Neural cell (in vitro differentiated cells): ENCODE measurements around the gene CNTN4. TPM values are rescaled to one million over a fixed set of nuclear protein-coding genes. Genes with fewer than 3 reads are reported as not detected.

Experiments used
- H2AFZ ChIP-seq: fragments of 200-600, 300-800 bp; sonication (generic), shearing (Covaris generic); 2 replicates; pipeline ENCODE4 v1.6.0; 2014; ENCODE audit warnings: low read depth, mild to moderate bottlenecking, antibody characterized with exemption, low read length, moderate library complexity
- H3F3A ChIP-seq: fragments of 200-600 bp; shearing (Covaris generic); 2 replicates; pipeline ENCODE4 v1.6.1; 2016; ENCODE audit warnings: mild to moderate bottlenecking, moderate library complexity, mixed read lengths, antibody characterized with exemption, low read length; ENCODE audit not compliant: insufficient read depth, poor library complexity, severe bottlenecking
- H3K27ac ChIP-seq: fragments of 200-600, 300-800 bp; sonication (generic), shearing (Covaris generic); 2 replicates; pipeline ENCODE4 v1.5.1; 2014; ENCODE audit warnings: mild to moderate bottlenecking, low read length, moderate library complexity
- H3K27me3 ChIP-seq: fragments of 300-800, 200-600 bp; sonication (generic), shearing (Covaris generic); 2 replicates; pipeline ENCODE4 v1.6.0; 2014; ENCODE audit warnings: mild to moderate bottlenecking, low read depth, low read length, moderate library complexity; ENCODE audit not compliant: insufficient read depth
- H3K36me3 ChIP-seq: fragments of 300-800, 200-600 bp; sonication (generic), shearing (Covaris generic); 2 replicates; pipeline ENCODE4 v1.5.1; 2014; ENCODE audit warnings: mild to moderate bottlenecking, antibody characterized with exemption, low read length, moderate library complexity; ENCODE audit not compliant: insufficient read depth
- H3K4me2 ChIP-seq: fragments of 300-800, 200-600 bp; sonication (generic), shearing (Covaris generic); 2 replicates; pipeline ENCODE4 v1.6.0; 2014; ENCODE audit warnings: mild to moderate bottlenecking, low read length
- H3K4me3 ChIP-seq: fragments of 300-800, 200-600 bp; sonication (generic), shearing (Covaris generic); 2 replicates; pipeline ENCODE4 v1.5.1; 2014; ENCODE audit warnings: mild to moderate bottlenecking, low read length, moderate library complexity
- H3K79me2 ChIP-seq: fragments of 200-600 bp; shearing (Covaris generic); replicated peaks from 2 replicates; pipeline ENCODE4 v1.6.0; 2014; ENCODE audit warnings: mild to moderate bottlenecking, low read length, moderate library complexity; ENCODE audit not compliant: insufficient read depth
- H3K9ac ChIP-seq: fragments of 300-800, 200-600 bp; sonication (generic), shearing (Covaris generic); 2 replicates; pipeline ENCODE4 v1.6.1; 2016; ENCODE audit warnings: mild to moderate bottlenecking, low read length, mixed read lengths
- H3K9me2 ChIP-seq: fragments of 200-600 bp; shearing (Covaris generic); 2 replicates; pipeline ENCODE4 v1.6.1; 2016; ENCODE audit warnings: mild to moderate bottlenecking, low read length, mixed read lengths; ENCODE audit not compliant: insufficient read depth
- H3K9me3 ChIP-seq: fragments of 200-600, 300-800 bp; sonication (generic), shearing (Covaris generic); 2 replicates; pipeline ENCODE4 v1.6.1; 2016; ENCODE audit warnings: mild to moderate bottlenecking, mixed run types, low read length, moderate library complexity, mixed read lengths
- H4K20me1 ChIP-seq: fragments of 200-600 bp; shearing (Covaris generic); 2 replicates; pipeline ENCODE4 v1.6.1; 2016; ENCODE audit warnings: mild to moderate bottlenecking, mixed run types; ENCODE audit not compliant: insufficient read depth
- EP300 ChIP-seq: fragments of 450-650 bp; conservative IDR thresholded peaks from 2 replicates; pipeline ENCODE4 v1.6.1; 2014; ENCODE audit warnings: antibody characterized with exemption, mild to moderate bottlenecking, moderate library complexity; ENCODE audit not compliant: poor library complexity, severe bottlenecking
- EZH2 ChIP-seq: fragments of 200-600, 300-800 bp; shearing (Covaris generic), sonication (generic); IDR thresholded peaks from 2 replicates; pipeline ENCODE4 v1.6.1; 2014; ENCODE audit warnings: antibody characterized with exemption, low read length, borderline replicate concordance, mild to moderate bottlenecking; ENCODE audit not compliant: insufficient read depth, poor library complexity, severe bottlenecking
- MXI1 ChIP-seq: fragments of 450-650 bp; conservative IDR thresholded peaks from 2 replicates; pipeline ENCODE4 v1.6.1; 2014; ENCODE audit warnings: antibody characterized with exemption, mild to moderate bottlenecking; ENCODE audit not compliant: poor library complexity, severe bottlenecking
- POLR2AphosphoS5 ChIP-seq: IDR thresholded peaks from 2 replicates; pipeline ENCODE4 v1.6.1; 2012
- RAD21 ChIP-seq: fragments of 450-650 bp; conservative IDR thresholded peaks from 2 replicates; pipeline ENCODE4 v1.6.1; 2014; ENCODE audit warnings: antibody characterized with exemption, mild to moderate bottlenecking, moderate library complexity
- REST ChIP-seq: IDR thresholded peaks from 2 replicates; pipeline ENCODE4 v1.6.1; 2012; ENCODE audit warnings: borderline replicate concordance
- SMC3 ChIP-seq: fragments of 450-650 bp; conservative IDR thresholded peaks from 2 replicates; pipeline ENCODE4 v1.6.1; 2014; ENCODE audit warnings: antibody characterized with exemption, mild to moderate bottlenecking, moderate library complexity; ENCODE audit not compliant: poor library complexity
- TAF1 ChIP-seq: IDR thresholded peaks from 2 replicates; pipeline ENCODE4 v1.6.1; 2012; ENCODE audit warnings: low read depth
- polyA plus RNA-seq: library from polyadenylated mRNA; depleted of rRNA; stranded (reverse); fragments of >200 nt; gene quantifications from 2 replicates; pipeline ENCODE4 v1.2.3, GENCODE V29; 2014
- TF ChIP-seq, protein P1 (sequence below): fragments of 450-650 bp; IDR thresholded peaks from 2 replicates; pipeline ENCODE4 v1.5.1; 2014; ENCODE audit warnings: antibody characterized with exemption, mild to moderate bottlenecking, moderate library complexity; ENCODE audit not compliant: poor library complexity, severe bottlenecking

Gene CNTN4
- polyA plus RNA-seq, 1 donor from 2014 or later = 10.6 TPM

- TF ChIP-seq, protein P1, sequence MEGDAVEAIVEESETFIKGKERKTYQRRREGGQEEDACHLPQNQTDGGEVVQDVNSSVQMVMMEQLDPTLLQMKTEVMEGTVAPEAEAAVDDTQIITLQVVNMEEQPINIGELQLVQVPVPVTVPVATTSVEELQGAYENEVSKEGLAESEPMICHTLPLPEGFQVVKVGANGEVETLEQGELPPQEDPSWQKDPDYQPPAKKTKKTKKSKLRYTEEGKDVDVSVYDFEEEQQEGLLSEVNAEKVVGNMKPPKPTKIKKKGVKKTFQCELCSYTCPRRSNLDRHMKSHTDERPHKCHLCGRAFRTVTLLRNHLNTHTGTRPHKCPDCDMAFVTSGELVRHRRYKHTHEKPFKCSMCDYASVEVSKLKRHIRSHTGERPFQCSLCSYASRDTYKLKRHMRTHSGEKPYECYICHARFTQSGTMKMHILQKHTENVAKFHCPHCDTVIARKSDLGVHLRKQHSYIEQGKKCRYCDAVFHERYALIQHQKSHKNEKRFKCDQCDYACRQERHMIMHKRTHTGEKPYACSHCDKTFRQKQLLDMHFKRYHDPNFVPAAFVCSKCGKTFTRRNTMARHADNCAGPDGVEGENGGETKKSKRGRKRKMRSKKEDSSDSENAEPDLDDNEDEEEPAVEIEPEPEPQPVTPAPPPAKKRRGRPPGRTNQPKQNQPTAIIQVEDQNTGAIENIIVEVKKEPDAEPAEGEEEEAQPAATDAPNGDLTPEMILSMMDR = no peak
- TF ChIP-seq REST (no peak), EZH2 (no peak), RAD21 (no peak), MXI1 (no peak)
- Histone ChIP-seq H3K4me3 (no peak overlapping the region), H3F3A (no peaks in the 10 kb centered on the region)
Measured at GRCh38 chr3:2558796-2559195, 460.1 kb downstream of the CNTN4 start.

DNA sequence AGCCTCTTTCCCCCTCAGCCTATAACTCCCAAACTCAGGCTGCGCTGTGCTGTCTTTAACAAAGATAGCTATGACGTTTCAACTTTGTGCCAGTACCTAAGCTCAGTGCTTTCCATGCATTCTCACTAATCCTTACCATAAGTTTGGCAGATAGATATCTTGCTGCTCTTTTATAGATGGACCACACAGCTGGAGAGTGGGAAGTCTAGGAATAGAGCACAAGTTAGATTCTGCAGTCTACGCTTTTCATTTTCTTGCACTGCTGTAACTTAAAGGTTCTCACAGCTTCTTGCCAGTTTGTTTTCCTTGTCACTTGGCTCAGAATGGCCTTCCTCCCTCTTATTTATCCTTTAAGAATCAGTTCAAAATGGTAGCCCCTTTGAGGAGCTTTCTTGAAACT, 468.8 kb downstream of the CNTN4 start:
- Histone ChIP-seq H3K27me3 (no peaks in the 10 kb centered on the region), H3K9ac (no peak overlapping the region), H3K4me3 (no peak overlapping the region), H3K36me3 (no peaks in the 10 kb centered on the region), H3K4me2 (no peak overlapping the region), H3F3A (no peaks in the 10 kb centered on the region), H3K9me3 (no peaks in the 10 kb centered on the region), H2AFZ (no peak overlapping the region), H4K20me1 (no peaks in the 10 kb centered on the region), H3K27ac (no peak overlapping the region), H3K9me2 (no peaks in the 10 kb centered on the region), H3K79me2 (no peaks in the 10 kb centered on the region)
- TF ChIP-seq EZH2 = no peak
- no peak for TF ChIP-seq POLR2AphosphoS5
- TF ChIP-seq REST = no peak
- TF ChIP-seq SMC3 = no peak
- TF ChIP-seq, protein P1 = no peak
- no peak for TF ChIP-seq RAD21
- TF ChIP-seq TAF1 = no peak
- no peak for TF ChIP-seq EP300
- no peak for TF ChIP-seq MXI1

More at GRCh38 chr3:2558796-2559195, 460.1 kb downstream of the CNTN4 start:
- Histone ChIP-seq H3K9ac (no peak overlapping the region), H4K20me1 (no peaks in the 10 kb centered on the region), H3K27ac (no peak overlapping the region), H3K36me3 (no peaks in the 10 kb centered on the region), H3K4me2 (no peak overlapping the region), H2AFZ (no peak overlapping the region), H3K79me2 (no peaks in the 10 kb centered on the region), H3K27me3 (no peaks in the 10 kb centered on the region), H3K9me3 (no peaks in the 10 kb centered on the region), H3K9me2 (no peaks in the 10 kb centered on the region)
